ENCODE measurements around the gene KATNIP. TPM values are rescaled to one million over a fixed set of nuclear protein-coding genes. Genes with fewer than 3 reads are reported as not detected.

KATNIP gene
- total and polyA plus RNA-seq, 9 of the 15 experiments (the other 6 are each of a cell fraction or from before 2014, with no cell fraction given), result 1.7 to 13.2 (median 8.0) TPM

GRCh38 chr16:27511657-27512448 lies 38.1 kb upstream of the KATNIP start:
- Histone ChIP-seq H3K4me2 (ENCODE audit: insufficient read depth, low read length) (no peak overlapping the region), H3K9me3 (replicated peaks; ENCODE audit: control insufficient read depth, insufficient read depth, low read depth, low read length) (no peaks in the 10 kb centered on the region), H3K4me1 (replicated peaks in 1 of 2; ENCODE audit: control insufficient read depth in 2 of 2, insufficient read depth in 2 of 2, low read length in 2 of 2) (no peaks in the 10 kb centered on the region), H3K27ac (ENCODE audit: extremely low read depth, low read depth, low read length) (no peak overlapping the region), H2AFZ (ENCODE audit: low read depth, low read length) (no peak overlapping the region), H3K9me1 (ENCODE audit: control insufficient read depth, insufficient read depth, low read length) (no peaks in the 10 kb centered on the region), H3K36me3 (ENCODE audit: control insufficient read depth, insufficient read depth, low read length) (peaks cover 61% of the 10 kb centered on the region; the same call in 2 of the 3 replicates), H3K4me3 (no peak overlapping the region), H3K79me2 (ENCODE audit: control insufficient read depth, insufficient read depth, low read length) (no peaks in the 10 kb centered on the region), H3K27me3 (ENCODE audit: control insufficient read depth in 2 of 2, insufficient read depth in 2 of 2, low read length in 2 of 2) (no peaks in the 10 kb centered on the region), H3K9ac (ENCODE audit: insufficient read depth in 1 of 2, low read depth in 2 of 2, low read length in 2 of 2) (no peak overlapping the region), H4K20me1 (replicated peaks; ENCODE audit: control insufficient read depth, insufficient read depth, low read length) (peaks cover 10% of the 10 kb centered on the region; the same call in 1 of the 2 replicates)
- TF ChIP-seq FOXJ2 (tag; IDR thresholded peaks at IDR 0.05), result no peak
- no peak for TF ChIP-seq KDM2B (CRISPR knock-in tag; IDR thresholded peaks at IDR 0.05)
- TF ChIP-seq MYNN (IDR thresholded peaks at IDR 0.05), result no peak
- no peak for TF ChIP-seq MYNN (CRISPR knock-in tag; IDR thresholded peaks at IDR 0.05)
- no peak for TF ChIP-seq PYGO2 (tag; IDR thresholded peaks at IDR 0.05)
- no peak for TF ChIP-seq TRIM25 (IDR thresholded peaks at IDR 0.05; ENCODE audit: borderline replicate concordance)
- no peak for TF ChIP-seq CHD4 (IDR thresholded peaks at IDR 0.05; ENCODE audit: insufficient read depth, insufficient replicate concordance, low read depth, low read length, poor library complexity, severe bottlenecking)
- TF ChIP-seq ZNF589 (CRISPR knock-in tag; IDR thresholded peaks at IDR 0.05; ENCODE audit: low read depth), result no peak
- no peak for TF ChIP-seq CREB3 (tag; conservative IDR thresholded peaks at IDR 0.05; ENCODE audit: low read depth)
- TF ChIP-seq CREB1 (IDR thresholded peaks at IDR 0.05), result no peak
- TF ChIP-seq CREB1 (CRISPR knock-in tag; IDR thresholded peaks at IDR 0.05), result no peak
- no peak for TF ChIP-seq HEY1 (CRISPR knock-in tag; IDR thresholded peaks at IDR 0.05; ENCODE audit: borderline replicate concordance)
- no peak for TF ChIP-seq PTTG1 (tag; IDR thresholded peaks at IDR 0.05; ENCODE audit: low read depth)
- TF ChIP-seq NR3C1 (CRISPR knock-in tag; IDR thresholded peaks at IDR 0.05), result no peak
- TF ChIP-seq SNIP1 (IDR thresholded peaks at IDR 0.05; ENCODE audit: low read depth), result no peak
- no peak for TF ChIP-seq USF1 (CRISPR knock-in tag; IDR thresholded peaks at IDR 0.05)
- DNase-seq (ENCODE audit: extremely low read depth in 1 of 4, low spot score in 3 of 4) (no peak), ATAC-seq (no peak), FAIRE-seq (no peak)
- 87% methylated on average over 20 of the region's 22 CpGs for WGBS (ENCODE audit: insufficient coverage, low coverage, missing lambda C conversion rate)
- in situ Hi-C loops (cut with MboI) (no loop called here), intact Hi-C loops (cut with micrococcal nuclease) (no loop called here)
- CTCF ChIA-PET (ENCODE audit: low intra/inter-chr PET ratio), result no interaction called here
- BruUV-seq (replicated peaks), result no TSS peak
- POLR2A ChIA-PET, result interaction anchor here (1.2 to 2.5 kb wide), 2 partner anchors 10 to 64 kb away, joined by 3 to 14 read pairs; no protein-coding TSS in a partner anchor

Measured in K562 (cell line).